GM13977 (cell line): Measurements from ENCODE around the gene SELENOS.

Experiments
- DNase-seq: peaks from one replicate; pipeline ENCODE4 v3.0.0; 2012; ENCODE audit warnings: low spot score
- CTCF ChIP-seq: IDR thresholded peaks from 2 replicates; pipeline ENCODE4 v1.5.1; 2012; ENCODE audit warnings: mild to moderate bottlenecking, control low read depth; ENCODE audit not compliant: insufficient read depth; ENCODE audit errors: extremely low read depth, missing control alignments
- in situ Hi-C: fragments of 300-500 bp; cut with MboI; formaldehyde crosslinking; loops from one replicate; pipeline ENCODE4 v1.12.0; 2022; ENCODE audit warnings: low sequenced_read_pairs, low pct_unique_long_range_greater_than_20kb, mixed read lengths, inconsistent platforms; ENCODE audit not compliant: unreplicated experiment

The SELENOS gene

GRCh38 chr15:101254157-101255050 lies 22.9 kb downstream of the SELENOS start:
- TF ChIP-seq CTCF, result no peak
- in situ Hi-C loops, result loop anchor here (10.0 to 25.0 kb wide), 3 partner anchors 160 to 642 kb away; partner anchors contain the start of genes ASB7, LINS1 and LRRK1
- no peak for DNase-seq

- no peak for TF ChIP-seq CTCF
Measured at GRCh38 chr15:101252836-101253235, 24.4 kb downstream of the SELENOS start.

GRCh38 chr15:101251830-101252820 lies 25.2 kb downstream of the SELENOS start, which contains the start of gene CHSY1:
TSS of gene CHSY1 (minus strand) at chr15:101252048. CDS start at chr15:101251456, 592 bp downstream.
- TF ChIP-seq CTCF, result peak; percentile 57
- DNase-seq, result peak; percentile 94
- in situ Hi-C loops, result loop anchor here (10.0 to 25.0 kb wide), 3 partner anchors 157 to 640 kb away; partner anchors contain the start of genes ASB7, LINS1 and LRRK1

More at GRCh38 chr15:101252836-101253235, 24.4 kb downstream of the SELENOS start:
- in situ Hi-C loops, result loop anchor here (10.0 to 25.0 kb wide), 3 partner anchors 158 to 641 kb away; partner anchors contain the start of genes ASB7, LINS1 and LRRK1
- no peak for DNase-seq

GRCh38 chr15:101250873-101251829 lies 26.1 kb downstream of the SELENOS start:
- no peak for TF ChIP-seq CTCF
- in situ Hi-C loops, result loop anchor here (10.0 to 25.0 kb wide), 3 partner anchors 156 to 639 kb away; partner anchors contain the start of genes ASB7, LINS1 and LRRK1
- peak; percentile 60 for DNase-seq

- in situ Hi-C loops, result loop anchor here (10.0 to 25.0 kb wide), 3 partner anchors 156 to 638 kb away; partner anchors contain the start of genes ASB7, LINS1 and LRRK1
- no peak for TF ChIP-seq CTCF
- no peak for DNase-seq
Measured at GRCh38 chr15:101250341-101250831, 26.9 kb downstream of the SELENOS start.
